Lower leg skin (tissue), 4 donors: ENCODE measurements around the gene MRPL32. TPM values are rescaled to one million over a fixed set of nuclear protein-coding genes. Genes with fewer than 3 reads are reported as not detected.

Experiments used
- DNase-seq, 2 donors: peaks; one replicate each; pipeline ENCODE4 v3.0.0-alpha.2; 2019; ENCODE audit warnings: low spot score in 2 of 2
- H3K4me3 ChIP-seq: fragments of 200-600 bp; sonication (generic); 2 replicates; pipeline ENCODE4 v1.5.1; 2017; ENCODE audit warnings: mild to moderate bottlenecking, low read depth; ENCODE audit not compliant: poor library complexity, severe bottlenecking
- POLR2A ChIP-seq, 2 donors: fragments of 450-650 bp; IDR thresholded peaks; one replicate each; pipeline ENCODE4 v1.6.1; 2016 to 2017; ENCODE audit warnings: antibody characterized with exemption in 2 of 2, mild to moderate bottlenecking in 1 of 2, moderate library complexity in 1 of 2
- WGBS, 2 donors: methylation state at CpG; one replicate each; pipeline ENCODE4 v1.1.5; 2018; 5-methylcytosine and 5-hydroxymethylcytosine counted together
- intact Hi-C: fragments of 100-400 bp; cut with DNase I; formaldehyde crosslinking; loops from one replicate; pipeline ENCODE4 v1.15.0; 2023; ENCODE audit warnings: low total_unique reads
- total RNA-seq, 4 donors: library from RNA; depleted of rRNA; stranded (reverse); fragments of >200 nt; gene quantifications; one replicate each; pipeline ENCODE4 v1.1.0, GENCODE V29; 2016
- TF ChIP-seq, protein P1 (sequence below), 3 donors: fragments of 450-650 bp; IDR thresholded peaks; one replicate each; pipeline ENCODE4 v1.5.1; 2016; ENCODE audit warnings: antibody characterized with exemption in 3 of 3, mild to moderate bottlenecking in 3 of 3, moderate library complexity in 2 of 3

MRPL32 gene
- total RNA-seq, 4 donors from 2014 or later: 19.1 to 31.7 (median 25.7) TPM

DNA sequence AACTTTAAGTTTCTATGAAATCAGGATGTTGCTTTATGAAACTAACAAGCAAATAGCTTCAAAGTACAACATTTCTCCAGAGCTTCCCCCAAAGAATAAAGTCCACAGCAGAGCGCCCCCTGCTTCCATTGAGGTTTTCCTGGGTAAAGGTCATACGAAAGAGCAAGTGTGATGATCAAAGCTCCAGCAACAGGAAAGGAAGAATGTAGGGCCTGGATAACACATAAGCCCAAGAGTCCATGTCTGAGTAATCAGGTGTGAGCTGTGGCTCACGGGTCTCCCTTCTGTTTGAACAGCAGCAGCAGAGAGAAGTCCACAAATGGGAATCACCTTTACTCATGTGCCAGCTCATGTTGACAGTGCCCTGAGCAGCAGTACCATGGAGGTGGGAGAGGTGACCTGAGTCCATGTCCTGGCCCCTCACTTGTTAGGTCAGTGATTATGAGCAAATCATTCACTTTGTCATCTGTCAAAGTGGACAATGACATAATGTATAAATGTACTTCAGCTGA lies 50.5 kb downstream of the MRPL32 start:
- TF ChIP-seq, protein P1, sequence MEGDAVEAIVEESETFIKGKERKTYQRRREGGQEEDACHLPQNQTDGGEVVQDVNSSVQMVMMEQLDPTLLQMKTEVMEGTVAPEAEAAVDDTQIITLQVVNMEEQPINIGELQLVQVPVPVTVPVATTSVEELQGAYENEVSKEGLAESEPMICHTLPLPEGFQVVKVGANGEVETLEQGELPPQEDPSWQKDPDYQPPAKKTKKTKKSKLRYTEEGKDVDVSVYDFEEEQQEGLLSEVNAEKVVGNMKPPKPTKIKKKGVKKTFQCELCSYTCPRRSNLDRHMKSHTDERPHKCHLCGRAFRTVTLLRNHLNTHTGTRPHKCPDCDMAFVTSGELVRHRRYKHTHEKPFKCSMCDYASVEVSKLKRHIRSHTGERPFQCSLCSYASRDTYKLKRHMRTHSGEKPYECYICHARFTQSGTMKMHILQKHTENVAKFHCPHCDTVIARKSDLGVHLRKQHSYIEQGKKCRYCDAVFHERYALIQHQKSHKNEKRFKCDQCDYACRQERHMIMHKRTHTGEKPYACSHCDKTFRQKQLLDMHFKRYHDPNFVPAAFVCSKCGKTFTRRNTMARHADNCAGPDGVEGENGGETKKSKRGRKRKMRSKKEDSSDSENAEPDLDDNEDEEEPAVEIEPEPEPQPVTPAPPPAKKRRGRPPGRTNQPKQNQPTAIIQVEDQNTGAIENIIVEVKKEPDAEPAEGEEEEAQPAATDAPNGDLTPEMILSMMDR (IDR thresholded peaks at IDR 0.05): no peak
- no peak for TF ChIP-seq POLR2A (IDR thresholded peaks at IDR 0.05)
- no peak for DNase-seq
- H3K4me3 ChIP-seq: no peak overlapping the region
- intact Hi-C loops: no loop called here
- 95 to 96% methylated on average over 3 of the region's 3 CpGs for WGBS, 2 donors

DNA sequence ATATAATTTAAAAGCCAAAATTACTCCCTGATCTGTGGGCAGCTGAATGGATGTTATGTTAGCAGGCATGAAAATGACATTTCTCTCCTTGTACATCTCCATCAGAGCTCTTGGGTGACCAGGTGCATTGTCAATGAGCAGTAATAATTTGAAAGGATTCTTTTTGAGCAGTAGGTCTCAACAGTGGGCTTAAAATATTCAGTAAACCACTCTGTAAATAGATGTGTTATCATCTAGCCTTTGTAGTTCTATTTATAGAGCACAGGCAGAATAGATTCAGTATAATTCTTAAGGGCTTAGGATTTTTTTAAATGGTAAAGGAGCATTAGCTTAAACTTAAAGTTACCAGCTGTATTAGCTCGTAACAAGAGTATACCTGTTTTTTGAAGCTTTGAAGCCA lies 52.0 kb downstream of the MRPL32 start:
- no peak overlapping the region for H3K4me3 ChIP-seq
- WGBS, 2 donors: 91 to 94% methylated on average over 1 of the region's 1 CpG
- DNase-seq: no peak
- intact Hi-C loops: no loop called here
- TF ChIP-seq, protein P1 (IDR thresholded peaks at IDR 0.05): no peak
- no peak for TF ChIP-seq POLR2A (IDR thresholded peaks at IDR 0.05)

DNA sequence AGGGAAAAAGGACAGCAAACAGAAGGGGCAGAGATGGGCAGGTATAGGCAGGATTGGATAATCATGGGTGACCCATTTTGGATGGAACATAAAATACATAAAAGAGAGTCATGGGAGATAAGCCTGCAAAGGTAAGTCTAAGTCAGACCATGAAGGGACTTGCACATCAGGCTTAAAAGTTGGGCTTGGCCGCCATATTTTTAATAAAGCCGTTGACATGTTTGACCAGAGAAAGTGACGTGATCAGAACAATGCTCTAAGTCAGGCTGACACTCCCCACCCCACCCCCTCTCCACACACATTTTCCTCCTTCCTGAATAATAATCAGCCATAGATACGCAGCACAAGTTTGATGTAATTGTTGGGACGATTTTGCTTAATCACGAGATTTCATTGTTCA lies 54.0 kb downstream of the MRPL32 start:
- WGBS, 2 donors: 92 to 93% methylated on average over 6 of the region's 6 CpGs
- intact Hi-C loops: no loop called here
- TF ChIP-seq, protein P1 (IDR thresholded peaks at IDR 0.05): no peak
- no peak for TF ChIP-seq POLR2A (IDR thresholded peaks at IDR 0.05)
- DNase-seq: no peak
- H3K4me3 ChIP-seq: no peak overlapping the region

DNA sequence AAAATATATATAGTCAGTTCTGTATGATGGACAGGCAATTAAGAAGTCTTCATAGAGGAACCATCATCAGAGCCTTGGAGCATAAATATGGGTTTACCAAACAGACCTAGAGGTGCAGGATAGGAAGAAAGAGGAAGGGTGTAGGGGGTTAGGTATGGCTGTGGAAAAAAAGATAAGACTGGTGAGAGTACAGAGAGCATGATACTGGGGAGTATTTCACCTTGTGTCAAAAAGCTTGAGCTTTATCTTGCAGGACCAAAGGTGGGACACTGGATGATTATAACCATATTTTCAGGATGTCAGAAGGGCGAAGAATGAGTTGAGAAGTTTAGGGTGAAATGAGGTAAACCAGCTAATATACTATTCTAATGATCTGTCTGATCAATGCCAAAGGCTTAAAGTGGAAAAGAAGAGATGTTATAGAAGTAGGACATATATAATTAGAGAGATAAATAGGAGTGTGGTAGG lies 54.6 kb downstream of the MRPL32 start:
- WGBS, 2 donors: 75 to 79% methylated on average over 1 of the region's 1 CpG
- no peak for DNase-seq
- intact Hi-C loops: no loop called here
- TF ChIP-seq, protein P1 (IDR thresholded peaks at IDR 0.05): no peak
- no peak for TF ChIP-seq POLR2A (IDR thresholded peaks at IDR 0.05)
- H3K4me3 ChIP-seq: no peak overlapping the region

Other genes with a start within 250 kb of the MRPL32 start
- 1 to 10 TPM; 3.5 to 9.7 (median 5.9) TPM for gene C7orf25, start 20.3 kb upstream of the MRPL32 start, total RNA-seq
- 10 to 100 TPM; 28.5 to 59.8 (median 44.3) TPM for gene PSMA2, start 202 bp upstream of the MRPL32 start, total RNA-seq
- 1 to 10 TPM in 2 of 4 donors, under 1 TPM in 1, not detected in 1; 0.62 to 4.3 (median 1.4) TPM for gene HECW1, start 180.3 kb downstream of the MRPL32 start, total RNA-seq